ENCODE results near the gene TRMT61A.

Gene TRMT61A

GRCh38 chr14:103537175-103537990, 8.4 kb downstream of the TRMT61A start:
- Histone ChIP-seq H3K36me3 (ENCODE audit: low read length) (no peaks in the 10 kb centered on the region), H3K27ac (ENCODE audit: low read depth, low read length) (no peak overlapping the region), H4K20me1 (ENCODE audit: low read depth, low read length) (no peaks in the 10 kb centered on the region), H3K9ac (ENCODE audit: low read length) (no peak overlapping the region), H3K4me3 (ENCODE audit: insufficient read depth, low read length, poor library complexity, severe bottlenecking) (no peak overlapping the region), H3K9me3 (ENCODE audit: insufficient read depth, low read length) (no peaks in the 10 kb centered on the region), H3K4me2 (ENCODE audit: low read depth, low read length, poor library complexity, severe bottlenecking) (no peak overlapping the region), H3K79me2 (ENCODE audit: insufficient read depth, low read length) (no peaks in the 10 kb centered on the region), H2AFZ (ENCODE audit: low read depth, low read length, severe bottlenecking) (no peak overlapping the region), H3F3A (ENCODE audit: insufficient read depth) (no peaks in the 10 kb centered on the region), H3K27me3 (ENCODE audit: low read length) (no peaks in the 10 kb centered on the region), H3K9me2 (replicated peaks; ENCODE audit: insufficient read depth, low read length) (no peaks in the 10 kb centered on the region)
- TF ChIP-seq EZH2phosphoT487 (conservative IDR thresholded peaks at IDR 0.05; ENCODE audit: low read length): no peak
- no peak for TF ChIP-seq CTCF (IDR thresholded peaks at IDR 0.05; ENCODE audit: insufficient read depth, low read length, poor library complexity, severe bottlenecking)

- no peak overlapping the region for H3K9ac ChIP-seq (ENCODE audit: low read length)
- TF ChIP-seq CTCF (IDR thresholded peaks at IDR 0.05; ENCODE audit: insufficient read depth, low read length, poor library complexity, severe bottlenecking) (no peak), EZH2phosphoT487 (conservative IDR thresholded peaks at IDR 0.05; ENCODE audit: low read length) (no peak)
These were observed 9.5 kb downstream of the TRMT61A start for GRCh38 chr14:103538291-103539055.

GRCh38 chr14:103539056-103539825, 10.2 kb downstream of the TRMT61A start:
- Histone ChIP-seq H3K9me3 (ENCODE audit: insufficient read depth, low read length) (no peaks in the 10 kb centered on the region), H3K27ac (ENCODE audit: low read depth, low read length) (no peak overlapping the region), H3K9ac (ENCODE audit: low read length) (no peak overlapping the region), H3F3A (ENCODE audit: insufficient read depth) (no peaks in the 10 kb centered on the region), H3K4me2 (ENCODE audit: low read depth, low read length, poor library complexity, severe bottlenecking) (no peak overlapping the region), H4K20me1 (ENCODE audit: low read depth, low read length) (no peaks in the 10 kb centered on the region), H3K27me3 (ENCODE audit: low read length) (no peaks in the 10 kb centered on the region), H3K79me2 (ENCODE audit: insufficient read depth, low read length) (no peaks in the 10 kb centered on the region), H3K4me3 (ENCODE audit: insufficient read depth, low read length, poor library complexity, severe bottlenecking) (no peak overlapping the region), H2AFZ (ENCODE audit: low read depth, low read length, severe bottlenecking) (no peak overlapping the region), H3K9me2 (replicated peaks; ENCODE audit: insufficient read depth, low read length) (no peaks in the 10 kb centered on the region), H3K36me3 (ENCODE audit: low read length) (no peaks in the 10 kb centered on the region)
- TF ChIP-seq CTCF (IDR thresholded peaks at IDR 0.05; ENCODE audit: insufficient read depth, low read length, poor library complexity, severe bottlenecking) (no peak), EZH2phosphoT487 (conservative IDR thresholded peaks at IDR 0.05; ENCODE audit: low read length) (no peak)

More at GRCh38 chr14:103538291-103539055, 9.5 kb downstream of the TRMT61A start:
- Histone ChIP-seq H3K9me2 (replicated peaks; ENCODE audit: insufficient read depth, low read length) (no peaks in the 10 kb centered on the region), H3F3A (ENCODE audit: insufficient read depth) (no peaks in the 10 kb centered on the region), H4K20me1 (ENCODE audit: low read depth, low read length) (no peaks in the 10 kb centered on the region), H2AFZ (ENCODE audit: low read depth, low read length, severe bottlenecking) (no peak overlapping the region), H3K36me3 (ENCODE audit: low read length) (no peaks in the 10 kb centered on the region), H3K4me3 (ENCODE audit: insufficient read depth, low read length, poor library complexity, severe bottlenecking) (no peak overlapping the region), H3K27ac (ENCODE audit: low read depth, low read length) (no peak overlapping the region), H3K4me2 (ENCODE audit: low read depth, low read length, poor library complexity, severe bottlenecking) (no peak overlapping the region), H3K79me2 (ENCODE audit: insufficient read depth, low read length) (no peaks in the 10 kb centered on the region), H3K9me3 (ENCODE audit: insufficient read depth, low read length) (no peaks in the 10 kb centered on the region), H3K27me3 (ENCODE audit: low read length) (no peaks in the 10 kb centered on the region)

Data from SU-DHL-6 (cell line).